Globus pallidus (tissue), 1 donor: ENCODE measurements around the gene GNG8.

ENCODE experiments used
- DNase-seq: peaks from one replicate; pipeline ENCODE4 v3.0.0-alpha.2; 2015; ENCODE audit warnings: low spot score

GNG8 gene

DNA sequence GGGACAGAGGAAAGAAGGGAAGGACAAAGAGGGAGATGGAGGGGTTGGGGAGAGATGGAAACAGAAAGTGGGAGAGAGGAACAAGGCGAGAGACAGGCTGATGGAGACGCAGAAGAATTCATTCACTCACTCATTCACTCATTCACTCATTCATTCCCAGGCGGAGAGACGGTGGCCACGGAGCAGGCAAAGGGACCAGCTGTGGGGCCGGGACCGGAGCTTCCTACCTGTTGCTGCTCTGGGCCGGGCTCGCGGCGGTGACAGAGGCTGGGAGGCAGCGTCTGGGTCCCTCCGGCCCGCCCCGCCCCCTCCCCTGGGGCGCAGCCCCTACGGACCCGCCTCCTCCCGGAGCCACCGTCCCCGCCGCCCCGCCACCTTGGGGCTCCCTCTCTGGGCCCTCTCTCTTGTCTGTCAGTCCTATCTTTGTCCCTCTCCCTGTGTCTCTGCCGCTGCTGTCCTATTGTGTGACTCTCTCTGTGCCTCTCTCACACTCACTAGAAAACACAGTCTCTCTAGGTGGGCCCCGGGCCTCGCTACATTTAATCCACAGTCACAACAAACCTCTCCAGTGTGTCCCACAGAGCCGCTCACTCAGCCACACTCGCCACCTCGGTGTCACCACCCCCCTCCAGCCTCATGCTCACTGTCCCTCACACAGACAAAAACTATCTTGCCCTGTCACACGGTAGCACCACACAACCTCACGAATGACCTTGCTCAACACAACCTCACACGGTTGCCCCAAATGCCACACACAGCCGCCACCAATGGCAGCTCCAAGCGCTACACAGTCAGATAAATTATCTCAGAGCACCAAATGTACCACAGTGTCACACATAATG lies at the start of gene GNG8:
GNG8 (minus strand) TSS at position 283 of the 842 bp plus-strand sequence. CDS start 1,520 bp downstream, outside the sequence.
- no peak for DNase-seq

DNA sequence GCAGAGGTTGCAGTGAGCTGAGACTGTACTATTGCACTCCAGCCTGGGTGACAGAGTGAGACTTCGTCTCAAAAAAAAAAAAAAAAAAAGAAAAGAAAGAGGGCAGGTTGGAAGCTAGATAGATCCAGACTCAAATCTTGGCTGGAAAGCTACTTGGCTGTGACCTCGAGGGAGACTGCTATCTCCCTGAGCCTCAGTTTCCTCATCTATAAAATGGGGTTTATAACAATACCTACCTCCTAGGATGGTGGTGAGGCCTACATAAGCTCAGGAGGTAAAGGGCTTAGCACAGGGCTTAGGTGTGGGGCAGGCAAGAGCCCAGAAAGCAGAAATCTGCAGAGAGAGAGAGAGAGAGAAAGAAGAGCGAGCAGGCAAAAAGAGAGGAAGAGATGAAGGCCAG lies 49.2 kb upstream of the GNG8 start:
- no peak for DNase-seq

GRCh38 chr19:46678110-46678732 lies 42.2 kb upstream of the GNG8 start:
- no peak for DNase-seq

- DNase-seq = no peak
Observed at GRCh38 chr19:46674416-46675178, 38.6 kb upstream of the GNG8 start.

DNA sequence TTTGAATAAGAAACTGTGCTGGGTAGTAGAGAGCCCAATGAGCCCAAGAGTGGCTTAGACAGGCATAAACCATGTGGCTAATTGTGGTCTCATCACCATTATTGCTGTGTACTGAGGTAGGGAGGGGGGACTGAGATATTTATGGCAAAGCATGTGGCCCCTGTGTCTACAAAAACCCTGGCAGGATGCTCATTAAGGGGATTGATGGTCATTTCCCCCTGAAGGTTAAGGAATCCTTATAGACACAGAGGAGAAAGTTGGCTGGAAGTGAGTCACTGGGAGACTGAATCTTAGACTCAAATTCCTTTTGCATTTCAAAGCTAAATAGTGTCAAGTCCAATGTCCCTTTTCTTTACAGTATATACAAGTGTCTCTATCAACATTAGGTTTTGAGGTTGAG lies 34.8 kb upstream of the GNG8 start:
- DNase-seq = no peak

DNA sequence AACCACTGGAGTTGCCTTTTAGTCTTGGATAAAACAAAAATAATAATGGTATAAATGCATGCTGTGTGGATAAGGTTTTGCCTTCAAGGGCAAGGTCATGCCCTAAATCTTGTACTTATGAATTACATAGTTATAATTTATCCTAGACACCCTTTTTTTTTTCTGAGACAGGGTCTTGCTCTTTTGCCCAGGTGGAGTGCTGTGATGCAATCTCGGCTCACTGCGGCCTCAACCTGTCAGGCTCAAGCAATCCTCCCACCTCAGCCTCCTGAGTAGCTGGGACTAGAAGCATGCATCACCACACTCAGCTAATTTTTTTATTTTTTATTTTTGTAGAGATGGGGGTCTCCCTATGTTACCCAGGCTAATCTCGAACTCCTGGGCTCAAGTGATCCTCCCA lies 32.7 kb upstream of the GNG8 start:
- no peak for DNase-seq

GRCh38 chr19:46665072-46665471 lies 29.1 kb upstream of the GNG8 start:
- DNase-seq = no peak

GRCh38 chr19:46661735-46662592 lies 26.0 kb upstream of the GNG8 start:
- DNase-seq = peak; percentile 98

GRCh38 chr19:46661020-46661731 lies 25.2 kb upstream of the GNG8 start, which contains the start of gene DACT3:
Gene DACT3, minus strand, starts transcription at chr19:46661182. Its CDS starts 118 bp downstream, at chr19:46661064.
- DNase-seq = peak; percentile 100

DNA sequence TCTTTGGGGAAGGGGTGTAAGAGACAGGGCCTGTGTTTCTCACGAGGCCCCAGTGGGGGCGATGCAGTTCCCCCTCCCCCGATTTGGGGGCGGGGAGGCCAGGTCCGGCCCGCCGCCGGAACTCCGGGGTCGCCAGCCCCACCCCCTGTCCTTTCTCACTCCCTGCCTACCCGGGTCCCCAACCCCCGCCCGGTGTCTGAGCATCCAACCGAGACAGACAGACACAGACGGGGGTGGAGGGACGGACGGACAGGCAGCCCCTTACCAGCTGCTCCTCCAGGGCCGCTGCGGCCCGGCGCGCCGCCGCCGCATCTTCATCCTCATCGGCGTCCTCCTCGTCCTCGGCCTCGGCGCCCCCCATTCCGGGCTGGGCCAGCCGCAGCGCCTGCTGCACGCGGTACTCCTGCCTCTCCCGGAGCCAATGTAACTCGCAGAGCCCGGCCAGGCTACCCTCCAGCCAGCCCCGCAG lies 24.6 kb upstream of the GNG8 start:
- peak; percentile 39 for DNase-seq

DNA sequence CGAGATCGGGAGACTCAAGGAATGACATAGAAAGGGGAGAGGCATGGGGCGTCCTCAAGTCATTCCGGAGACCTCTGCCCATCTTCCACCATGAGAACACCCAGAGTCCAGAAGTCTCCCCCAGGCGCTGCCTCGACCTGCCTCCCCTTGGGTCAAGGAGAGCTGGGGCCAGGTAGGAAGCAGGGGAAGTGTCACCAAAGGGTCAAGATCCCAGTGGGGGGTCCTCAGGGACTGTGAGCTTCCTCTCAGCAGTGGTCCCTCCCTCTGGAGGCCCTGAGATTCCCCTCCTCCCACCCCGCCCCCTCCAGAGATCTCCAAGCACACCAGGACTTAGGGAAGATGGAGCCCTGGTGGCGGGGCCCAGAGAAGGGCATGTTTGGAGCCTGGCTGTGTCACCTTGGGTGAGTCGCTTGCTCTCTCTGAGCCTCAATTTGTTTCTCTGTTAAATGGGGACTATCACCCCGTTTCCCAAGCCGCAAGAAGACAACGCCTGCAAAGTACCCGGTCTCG lies 24.1 kb upstream of the GNG8 start:
- peak; percentile 54 for DNase-seq

- peak; percentile 62 for DNase-seq
Observed at GRCh38 chr19:46659151-46660007, 23.4 kb upstream of the GNG8 start.

- no peak for DNase-seq
Observed at GRCh38 chr19:46656541-46656940, 20.5 kb upstream of the GNG8 start.

- peak; percentile 94 for DNase-seq
Observed at GRCh38 chr19:46654621-46655152, 18.7 kb upstream of the GNG8 start.

GRCh38 chr19:46650445-46650844 lies 14.4 kb upstream of the GNG8 start:
- no peak for DNase-seq

GRCh38 chr19:46648961-46649960 lies 13.3 kb upstream of the GNG8 start:
- DNase-seq = no peak

GRCh38 chr19:46648060-46648960 lies 12.3 kb upstream of the GNG8 start:
- no peak for DNase-seq
